GM18951 (cell line): ENCODE results near the gene TMEM176A.

Experiments used
- POLR2A ChIP-seq: IDR thresholded peaks from 4 replicates; pipeline ENCODE4 v1.6.1; 2011; ENCODE audit warnings: mild to moderate bottlenecking; ENCODE audit not compliant: insufficient read length, insufficient read depth; ENCODE audit errors: extremely low read depth
- in situ Hi-C: fragments of 300-500 bp; cut with MboI; formaldehyde crosslinking; loops from one replicate; pipeline ENCODE4 v1.12.0; 2022; ENCODE audit warnings: low sequenced_read_pairs, mixed read lengths, inconsistent platforms; ENCODE audit not compliant: unreplicated experiment

Gene TMEM176A

DNA sequence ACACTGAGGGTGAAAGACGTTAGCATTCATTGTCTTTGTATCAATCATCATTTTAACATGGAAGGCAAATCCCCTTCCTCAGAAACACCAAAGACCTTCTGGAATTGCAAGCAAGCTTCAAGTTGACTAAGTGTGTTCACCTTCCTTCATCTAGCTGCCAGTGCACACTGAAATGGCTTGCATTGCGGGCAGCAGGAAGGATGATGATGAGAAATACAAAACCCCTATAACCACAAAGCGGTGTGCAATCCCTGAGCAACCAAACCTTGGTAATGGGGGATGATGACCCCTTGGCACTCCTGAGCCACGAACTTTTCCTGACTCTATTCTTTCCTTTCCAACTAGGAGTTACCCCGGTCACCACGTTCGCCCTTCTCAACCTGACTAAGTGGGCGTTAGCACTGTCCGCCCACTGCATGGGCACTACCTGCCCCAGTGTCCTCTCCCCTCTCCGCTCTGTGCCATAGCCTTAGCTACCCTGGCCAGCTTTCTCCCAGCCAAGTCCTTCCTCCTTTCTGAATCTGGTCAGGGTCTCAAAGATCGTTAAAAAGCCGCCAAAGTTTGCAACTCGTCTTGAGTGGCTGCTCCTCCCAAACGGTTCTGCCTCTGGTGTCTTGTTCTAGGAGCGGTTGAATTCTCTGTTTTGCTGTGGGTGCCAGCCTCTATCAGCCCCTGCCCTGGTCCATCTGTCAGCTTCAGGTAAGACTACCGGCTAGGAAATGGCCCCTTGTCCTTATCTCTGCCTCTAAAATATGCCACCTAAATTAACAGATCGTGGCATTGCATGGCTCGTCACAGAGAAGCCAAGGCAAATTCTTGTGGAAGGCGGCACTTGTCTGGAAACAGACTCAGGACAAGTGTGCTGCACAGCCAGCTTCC is 51.2 kb downstream of the TMEM176A start:
- in situ Hi-C loops, result no loop called here
- TF ChIP-seq POLR2A, result no peak

DNA sequence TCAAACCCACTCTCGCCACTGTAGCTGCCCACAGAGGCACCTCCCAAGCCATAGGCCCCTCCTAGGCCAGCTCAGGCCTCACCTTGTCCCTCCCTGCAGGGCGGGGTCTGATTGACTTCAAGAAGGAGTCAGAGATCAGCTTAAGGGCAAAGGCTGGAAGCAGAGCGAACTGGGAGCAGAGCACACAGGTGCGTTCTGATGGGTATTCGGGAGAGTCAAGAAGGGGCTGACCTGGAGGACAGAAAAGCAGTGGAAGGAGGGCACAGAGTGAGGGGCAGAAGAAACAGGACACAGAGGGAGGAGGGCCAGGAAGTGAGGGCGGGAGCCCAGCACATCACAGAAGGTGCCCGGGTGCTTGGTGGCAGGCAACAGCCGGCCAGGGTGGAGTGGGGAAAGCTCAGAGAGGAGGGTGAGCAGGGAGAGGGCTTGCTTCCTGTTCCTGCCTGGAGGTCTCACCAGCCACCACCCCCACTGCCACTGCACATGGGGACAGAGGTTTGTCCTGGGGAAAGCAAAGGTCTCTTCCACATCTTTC is 51.9 kb downstream of the TMEM176A start, which contains the start of gene AOC1:
Gene AOC1 (plus strand): TSS at position 147 of the 535 bp plus-strand sequence. CDS start 3,954 bp downstream, outside the sequence.
- in situ Hi-C loops, result no loop called here
- no peak for TF ChIP-seq POLR2A

DNA sequence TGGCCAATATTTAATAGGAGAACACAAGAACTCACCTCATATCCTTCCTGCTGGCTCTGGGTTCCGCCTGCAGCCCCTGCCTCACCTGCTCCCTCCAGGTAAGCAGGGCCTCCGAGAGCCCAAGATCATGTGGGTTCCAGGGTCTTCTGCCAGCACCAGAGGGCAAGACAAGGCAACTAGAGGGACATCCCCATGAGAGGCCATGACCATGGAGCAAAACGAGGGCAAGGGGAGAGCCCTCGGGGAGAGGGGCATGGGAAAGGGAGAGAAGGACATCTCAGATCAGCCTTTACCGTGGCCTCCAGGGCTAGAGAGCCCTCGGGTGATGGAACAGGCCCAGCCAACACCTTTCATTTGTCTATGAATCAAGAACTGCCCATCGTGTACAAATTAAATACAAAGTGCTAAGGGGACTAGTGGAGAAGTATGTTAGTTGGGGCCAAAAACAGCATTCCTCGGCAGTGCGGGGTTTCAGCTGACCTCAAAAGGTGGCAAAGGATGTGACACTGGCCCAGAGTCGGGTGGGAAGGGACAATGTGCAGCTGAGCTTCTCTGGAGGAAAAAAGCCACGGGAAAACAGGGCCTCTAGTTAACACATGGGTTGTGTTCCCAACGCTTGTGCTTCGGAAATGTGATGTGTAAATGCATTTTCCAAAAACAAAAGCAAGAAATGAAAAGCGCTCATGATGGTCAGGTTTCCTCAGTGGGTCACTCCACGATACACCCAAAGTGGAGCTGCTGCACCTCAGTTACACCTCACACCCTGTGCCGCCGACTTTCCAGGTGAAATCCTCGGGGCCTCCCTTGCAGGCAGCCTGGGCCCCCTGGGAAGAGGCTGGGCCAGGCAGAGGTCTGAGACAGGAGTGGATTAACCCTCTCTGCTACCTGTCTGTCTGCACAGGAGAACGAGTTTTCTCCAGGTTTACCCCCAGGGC is 53.8 kb downstream of the TMEM176A start:
- in situ Hi-C loops, result no loop called here
- TF ChIP-seq POLR2A, result no peak
